Parathyroid adenoma (tissue), 2 donors: ENCODE measurements around the gene SSR3.
A peak's percentile ranks its signal among the peaks of the same experiment; 100 is the strongest.

Source experiments
- H2AFZ ChIP-seq: fragments of 300-600 bp; sonication (generic); one replicate; pipeline ENCODE4 v1.7.0; 2017; ENCODE audit warnings: antibody characterized with exemption, mild to moderate bottlenecking
- H3K27ac ChIP-seq: fragments of 300-600 bp; sonication (generic); one replicate; pipeline ENCODE4 v1.7.0; 2017
- H3K27me3 ChIP-seq: fragments of 300-600 bp; sonication (generic); one replicate; pipeline ENCODE4 v1.7.0; 2017; ENCODE audit warnings: low read length; ENCODE audit not compliant: control insufficient read depth, insufficient read depth
- H3K36me3 ChIP-seq: fragments of 300-600 bp; sonication (generic); one replicate; pipeline ENCODE4 v1.7.0; 2017; ENCODE audit warnings: low read length; ENCODE audit not compliant: control insufficient read depth, insufficient read depth
- H3K4me1 ChIP-seq: fragments of 300-600 bp; sonication (generic); one replicate; pipeline ENCODE4 v1.7.0; 2017; ENCODE audit warnings: control low read depth
- H3K4me2 ChIP-seq: fragments of 300-600 bp; sonication (generic); one replicate; pipeline ENCODE4 v1.7.0; 2017; ENCODE audit warnings: low read length
- H3K4me3 ChIP-seq: fragments of 300-600 bp; sonication (generic); one replicate; pipeline ENCODE4 v1.7.0; 2017; ENCODE audit warnings: low read depth, low read length
- H3K79me2 ChIP-seq: fragments of 300-600 bp; sonication (generic); one replicate; pipeline ENCODE4 v1.7.0; 2017; ENCODE audit warnings: control low read depth
- H3K9ac ChIP-seq: fragments of 300-600 bp; sonication (generic); one replicate; pipeline ENCODE4 v1.7.0; 2017; ENCODE audit warnings: mild to moderate bottlenecking
- H3K9me3 ChIP-seq: fragments of 300-600 bp; sonication (generic); one replicate; pipeline ENCODE4 v1.7.0; 2017; ENCODE audit warnings: low read length; ENCODE audit not compliant: control insufficient read depth
- CTCF ChIP-seq: fragments of 300-600 bp; sonication (generic); IDR thresholded peaks from one replicate; pipeline ENCODE4 v1.7.0; 2017; ENCODE audit warnings: antibody characterized with exemption, mild to moderate bottlenecking
- donor health status: primary hyperparathyroidism.

The SSR3 gene

DNA sequence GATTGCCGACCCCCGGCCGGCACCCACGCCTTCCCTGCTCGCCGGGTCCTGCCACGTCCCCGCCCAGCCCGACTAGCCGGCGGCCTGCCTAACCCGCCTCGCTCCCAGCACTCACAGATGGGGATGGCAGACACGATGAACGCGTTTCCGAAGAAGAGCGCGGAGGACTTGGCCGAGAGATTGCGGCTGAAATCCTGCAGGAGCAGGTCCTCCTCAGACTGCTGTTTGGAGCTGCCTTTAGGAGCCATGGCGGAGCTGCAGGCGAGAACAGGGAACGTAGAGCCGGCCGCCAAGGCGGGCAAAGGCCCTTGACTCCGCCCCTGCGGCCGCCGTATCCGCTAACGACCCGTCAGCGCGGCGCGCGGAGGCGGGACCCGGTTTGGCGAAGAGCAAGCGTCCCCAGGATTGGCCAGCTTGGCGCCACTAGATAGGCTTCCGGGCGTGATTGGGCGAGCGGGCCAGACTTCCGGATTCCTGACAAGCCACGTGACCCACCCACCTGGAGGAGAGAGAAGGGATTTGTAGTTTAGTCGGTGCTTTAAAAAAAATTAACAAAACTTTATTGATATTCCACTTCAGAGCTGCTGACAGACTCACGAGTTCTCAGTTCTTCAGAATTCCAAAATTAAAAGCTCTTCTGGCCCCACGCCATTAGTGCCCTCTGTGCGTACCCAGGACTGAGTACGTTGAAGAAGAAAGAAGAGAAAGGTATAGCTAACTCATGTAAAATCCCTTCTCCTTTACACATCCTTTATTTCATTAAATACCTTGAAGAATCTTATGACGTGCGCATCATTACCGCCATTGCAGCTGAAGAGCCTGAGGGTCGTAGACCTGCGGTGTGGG is at the start of gene SSR3:
Gene SSR3 (minus strand): TSS at position 276 of the 846 bp plus-strand sequence. CDS start 28 bp downstream, at position 248.
- peak within 1 kb of the TSS; percentile 85 for H3K4me2 ChIP-seq
- no peaks in the 10 kb centered on the region for H3K27me3 ChIP-seq
- peak within 1 kb of the TSS; percentile 58 for H3K9ac ChIP-seq
- H3K4me3 ChIP-seq = peak within 1 kb of the TSS; percentile 97
- H2AFZ ChIP-seq = peak within 1 kb of the TSS; percentile 93
- no peaks in the 10 kb centered on the region for H3K36me3 ChIP-seq
- TF ChIP-seq CTCF = peak; percentile 29
- H3K79me2 ChIP-seq = peaks cover 16% of the 10 kb centered on the region
- peaks cover 26% of the 10 kb centered on the region for H3K4me1 ChIP-seq
- H3K27ac ChIP-seq = peak within 1 kb of the TSS; percentile 84
- no peaks in the 10 kb centered on the region for H3K9me3 ChIP-seq

GRCh38 chr3:156604064-156604641 is 49.2 kb upstream of the SSR3 start:
- Histone ChIP-seq H3K4me3 (no peak overlapping the region), H3K36me3 (no peaks in the 10 kb centered on the region), H3K4me2 (no peak overlapping the region), H3K4me1 (no peaks in the 10 kb centered on the region), H3K9ac (no peak overlapping the region), H3K9me3 (no peaks in the 10 kb centered on the region), H3K27me3 (no peaks in the 10 kb centered on the region), H3K79me2 (no peaks in the 10 kb centered on the region), H2AFZ (no peak overlapping the region), H3K27ac (no peak overlapping the region)
- no peak for TF ChIP-seq CTCF

- Histone ChIP-seq H3K79me2 (no peaks in the 10 kb centered on the region), H3K4me3 (no peak overlapping the region), H3K4me1 (no peaks in the 10 kb centered on the region), H3K27ac (no peak overlapping the region), H3K9ac (no peak overlapping the region), H2AFZ (no peak overlapping the region), H3K9me3 (no peaks in the 10 kb centered on the region), H3K36me3 (no peaks in the 10 kb centered on the region), H3K4me2 (no peak overlapping the region), H3K27me3 (no peaks in the 10 kb centered on the region)
- no peak for TF ChIP-seq CTCF
Observed at GRCh38 chr3:156603379-156604017, 48.6 kb upstream of the SSR3 start.

DNA sequence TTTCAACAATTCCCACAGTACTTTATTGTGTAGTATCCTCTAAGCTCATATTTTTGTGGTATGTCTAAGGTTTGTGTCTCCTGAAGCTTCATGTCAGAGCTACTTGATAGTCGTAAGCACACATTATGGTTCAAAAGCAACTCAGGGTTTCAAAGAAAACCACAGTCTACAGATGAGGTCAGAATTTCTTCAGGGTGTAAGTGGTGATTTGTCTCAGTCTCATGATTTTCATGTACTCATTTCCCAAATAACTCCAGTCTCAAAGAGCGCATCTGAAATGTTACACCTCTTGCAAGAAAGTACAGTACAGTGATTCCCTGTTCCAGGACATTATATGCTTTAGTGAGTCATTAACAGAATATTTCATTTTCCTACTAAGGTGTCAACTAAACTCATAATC is 47.5 kb upstream of the SSR3 start:
- Histone ChIP-seq H3K4me3 (no peak overlapping the region), H3K36me3 (no peaks in the 10 kb centered on the region), H2AFZ (no peak overlapping the region)

More for the DNA sequence above, 47.5 kb upstream of the SSR3 start:
- Histone ChIP-seq H3K27me3 (no peaks in the 10 kb centered on the region), H3K9ac (no peak overlapping the region), H3K4me1 (no peaks in the 10 kb centered on the region), H3K27ac (no peak overlapping the region), H3K9me3 (no peaks in the 10 kb centered on the region), H3K79me2 (no peaks in the 10 kb centered on the region), H3K4me2 (no peak overlapping the region)
- TF ChIP-seq CTCF = no peak
